Adrenal gland (tissue), 12 donors: Measurements from ENCODE around the gene GFER. TPM values are rescaled to one million over a fixed set of nuclear protein-coding genes. Genes with fewer than 3 reads are reported as not detected.
"Not testable (repeated sequence)": the region's sequence is repeated elsewhere in the genome, so short reads cannot be mapped to it uniquely, and the experiment has no call there.

Experiments
- DNase-seq, 7 donors: peaks; one replicate each; pipeline ENCODE4 v3.0.0-alpha.2; 2019 to 2020
- H3K27ac ChIP-seq, 5 donors: fragments of 200-600 bp; sonication (generic) in 4 of 5; 1 replicate in 3 of 5; 2 replicates in 2 of 5; pipeline versions ENCODE4 v1.5.1 to v1.8.0; 2016 to 2020; ENCODE audit warnings: mild to moderate bottlenecking in 1 of 5
- H3K27me3 ChIP-seq: fragments of 200-600 bp; 2 replicates; pipeline ENCODE4 v1.8.0; 2021
- H3K36me3 ChIP-seq, 2 donors: fragments of 200-600 bp; replicated peaks in 1 of 2; 1 replicate in 1 of 2; 2 replicates in 1 of 2; pipeline versions ENCODE4 v1.5.1 to v1.8.0; 2018 to 2022
- H3K4me1 ChIP-seq, 2 donors: fragments of 200-600 bp; replicated peaks in 1 of 2; 1 replicate in 1 of 2; 2 replicates in 1 of 2; pipeline versions ENCODE4 v1.5.1 to v1.8.0; 2018 to 2021
- H3K4me3 ChIP-seq, 4 donors: fragments of 200-600 bp; sonication (generic) in 3 of 4; one replicate each; pipeline ENCODE4 v1.5.1; 2016 to 2018
- H3K9me3 ChIP-seq, 3 donors: fragments of 200-600 bp; sonication (generic) in 1 of 3; replicated peaks in 1 of 3; 1 replicate in 2 of 3; 2 replicates in 1 of 3; pipeline versions ENCODE4 v1.5.1 to v1.8.0; 2016 to 2021
- CTCF ChIP-seq, 6 experiments: fragments of 450-650 bp in 4 of 6; fragments of 200-600 bp in 2 of 6; sonication (generic) in 1 of 6; IDR thresholded peaks; 1 replicate in 5 of 6; 2 replicates in 1 of 6; pipeline versions ENCODE4 v1.5.1 to v1.8.0; 2016 to 2021; ENCODE audit warnings: antibody characterized with exemption in 6 of 6, mild to moderate bottlenecking in 2 of 6, moderate library complexity in 1 of 6
- POLR2A ChIP-seq, 2 donors: fragments of 450-650 bp; IDR thresholded peaks; one replicate each; pipeline ENCODE4 v1.6.1; 2017; ENCODE audit warnings: antibody characterized with exemption in 2 of 2, mild to moderate bottlenecking in 2 of 2, moderate library complexity in 1 of 2
- WGBS, 4 donors: extraction: QIAGEN DNeasy Blood & Tissue Kit in 2 of 4; methylation state at CpG; one replicate each; pipeline versions ENCODE4 v1.1.5 to v1.1.7; 2013 to 2017; 5-methylcytosine and 5-hydroxymethylcytosine counted together
- intact Hi-C, 2 donors: fragments of 100-400 bp; cut with DNase I; formaldehyde crosslinking; loops; one replicate each; pipeline versions ENCODE4 v1.14.1 to v1.15.0; 2022 to 2023
- polyA plus RNA-seq, 3 donors: library from polyadenylated mRNA; stranded (reverse); fragments of 200-250 nt in 2 of 3; fragments of 350-450 nt in 1 of 3; fragmentation: Illumina TruSeq in 1 of 3; extraction: RNeasy Lipid Tissue Mini Kit (QIAGEN cat#74804) in 1 of 3; gene quantifications; one replicate each; pipeline ENCODE4 v1.2.3, GENCODE V29; 2013 to 2014
- total RNA-seq, 9 donors: library from RNA; depleted of rRNA in 4 of 9; stranded (reverse); fragments of >200 nt in 4 of 9; fragments of 120-200 nt in 1 of 9; fragmentation: NEBNext Ultra II Directional in 1 of 9; extraction: Animal tissue kit (Norgen Biotek cat#: 25700) in 1 of 9; gene quantifications; one replicate each; pipeline versions ENCODE4 v1.1.0 to v1.2.4, GENCODE V29; 2013 to 2023
- donor health status: healthy with polysubstance abuse.
- donor health status: Bipolar disorder and iron deficiency.
- donor health status: DM: yes; HTN: yes; CAD: no.
- donor health status: DM: no; HTN: no; CAD: no.
- donor health status: DM: no; HTN: no; CAD: no.
- donor health status: DM: yes; HTN: yes; CAD: no.

GFER gene
- total and polyA plus RNA-seq, 12 donors = 16.4 to 60.8 (median 27.8) TPM

- Histone ChIP-seq H3K4me1 (peaks cover 24 to 41% of the 10 kb centered on the region in 2 donors), H3K36me3 (no peaks in the 10 kb centered on the region), H3K27me3 (no peaks in the 10 kb centered on the region), H3K4me3 (peak overlapping the region; percentile 42 to 94 (median 84)), H3K9me3 (no peaks in the 10 kb centered on the region), H3K27ac (peak overlapping the region in 4 of 5 donors; percentile 77 to 87 (median 83))
- DNase-seq = no peak
- TF ChIP-seq CTCF (IDR thresholded peaks at IDR 0.05) (peak in 1 of 6 experiments; percentile 2), POLR2A (IDR thresholded peaks at IDR 0.05) (no peak)
- intact Hi-C loops = loop anchor here in 1 of 2 donors (5.0 kb wide), 1 partner anchor 143 kb away; no protein-coding TSS in a partner anchor
- 0 to 2% (median 0%) methylated on average over 5 to 55 of the region's 55 CpGs; no CpG with 5 or more reads in 1 of the 4 donors for WGBS, 4 donors
These were observed 25.2 kb downstream of the GFER start for GRCh38 chr16:2009164-2009711.

- Histone ChIP-seq H3K9me3 (no peaks in the 10 kb centered on the region), H3K36me3 (no peaks in the 10 kb centered on the region), H3K27me3 (no peaks in the 10 kb centered on the region), H3K4me3 (peak within 1 kb of the TSS; percentile 42 to 94 (median 84)), H3K27ac (peak within 1 kb of the TSS; percentile 62 to 87 (median 84)), H3K4me1 (peaks cover 24 to 34% of the 10 kb centered on the region in 2 donors)
- peak; percentile 75 to 85 (median 79) for DNase-seq
- TF ChIP-seq CTCF (IDR thresholded peaks at IDR 0.05) = peak in 1 of 6 experiments; percentile 5
- peak; percentile 78 to 87 for TF ChIP-seq POLR2A (IDR thresholded peaks at IDR 0.05)
- WGBS, 4 donors = 3 to 14% (median 5%) methylated on average over 7 to 52 of the region's 52 CpGs
- intact Hi-C loops = loop anchor here in 1 of 2 donors (5.0 kb wide), 1 partner anchor 142 kb away; no protein-coding TSS in a partner anchor
These were observed 26.0 kb downstream of the GFER start, which contains the start of gene ZNF598 for GRCh38 chr16:2009791-2010510. Gene ZNF598, minus strand, starts transcription at chr16:2009821.

- WGBS, 4 donors = 77 to 93% (median 86%) methylated on average over 9 of the region's 9 CpGs
These were observed 27.7 kb downstream of the GFER start for GRCh38 chr16:2011726-2012125.

GRCh38 chr16:2013527-2013926, 29.5 kb downstream of the GFER start:
- H3K9me3 ChIP-seq = no peaks in the 10 kb centered on the region
- no peaks in the 10 kb centered on the region for H3K27me3 ChIP-seq
- H3K4me3 ChIP-seq = no peak overlapping the region
- WGBS, 4 donors = 81 to 90% (median 88%) methylated on average over 12 to 15 of the region's 15 CpGs
- H3K4me1 ChIP-seq = peaks cover 12 to 13% of the 10 kb centered on the region in 2 donors
- DNase-seq = no peak
- no peak overlapping the region for H3K27ac ChIP-seq
- no peaks in the 10 kb centered on the region for H3K36me3 ChIP-seq
- no peak for TF ChIP-seq POLR2A (IDR thresholded peaks at IDR 0.05)
- TF ChIP-seq CTCF (IDR thresholded peaks at IDR 0.05) = no peak
- intact Hi-C loops = no loop called here

More at GRCh38 chr16:2011726-2012125, 27.7 kb downstream of the GFER start:
- H3K4me3 ChIP-seq, DNase-seq, intact Hi-C loops, H3K27me3 ChIP-seq, H3K27ac ChIP-seq, H3K36me3 ChIP-seq, H3K9me3 ChIP-seq: not testable (repeated sequence)
- H3K4me1 ChIP-seq = peaks cover 24 to 27% of the 10 kb centered on the region in 2 donors
